ENCODE results near the gene DCAKD.

Gene DCAKD, protein sequence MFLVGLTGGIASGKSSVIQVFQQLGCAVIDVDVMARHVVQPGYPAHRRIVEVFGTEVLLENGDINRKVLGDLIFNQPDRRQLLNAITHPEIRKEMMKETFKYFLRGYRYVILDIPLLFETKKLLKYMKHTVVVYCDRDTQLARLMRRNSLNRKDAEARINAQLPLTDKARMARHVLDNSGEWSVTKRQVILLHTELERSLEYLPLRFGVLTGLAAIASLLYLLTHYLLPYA

DNA sequence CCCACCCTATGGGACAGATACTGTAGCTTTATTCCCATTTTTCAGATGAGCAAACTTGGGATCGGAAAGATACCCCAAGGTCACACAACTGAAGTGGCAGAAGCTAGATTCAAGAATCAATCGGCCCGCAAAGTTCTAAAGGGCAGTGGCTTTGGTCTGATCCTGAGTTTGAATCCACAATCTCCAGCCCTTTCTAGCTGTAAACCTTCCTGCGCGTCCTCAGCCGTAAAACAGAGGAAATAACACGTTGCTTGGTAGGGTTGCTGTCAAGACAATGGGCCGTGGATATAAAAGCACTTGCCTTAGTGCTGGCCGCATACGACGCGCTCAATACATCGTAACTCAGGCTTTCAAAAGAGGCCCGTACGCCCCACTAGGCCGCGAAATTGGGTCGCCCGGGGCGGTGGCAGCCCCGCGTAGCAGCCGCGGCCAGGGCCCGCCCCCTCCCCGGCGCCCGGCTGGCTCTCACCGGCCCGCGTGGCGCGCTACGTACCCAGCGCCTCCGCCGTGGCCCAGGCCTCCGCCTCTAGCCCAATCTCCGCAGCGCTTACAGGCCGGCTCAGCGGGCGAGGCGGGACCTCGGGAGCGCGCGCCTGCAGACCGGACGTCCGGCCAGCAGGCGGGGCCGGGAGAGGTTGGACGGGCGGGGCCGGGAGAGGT lies at the start of gene DCAKD:
DCAKD (minus strand) TSS at position 573 of the 660 bp plus-strand sequence. CDS start 16,747 bp downstream, outside the sequence.
- peak; percentile 88 for DNase-seq

DNA sequence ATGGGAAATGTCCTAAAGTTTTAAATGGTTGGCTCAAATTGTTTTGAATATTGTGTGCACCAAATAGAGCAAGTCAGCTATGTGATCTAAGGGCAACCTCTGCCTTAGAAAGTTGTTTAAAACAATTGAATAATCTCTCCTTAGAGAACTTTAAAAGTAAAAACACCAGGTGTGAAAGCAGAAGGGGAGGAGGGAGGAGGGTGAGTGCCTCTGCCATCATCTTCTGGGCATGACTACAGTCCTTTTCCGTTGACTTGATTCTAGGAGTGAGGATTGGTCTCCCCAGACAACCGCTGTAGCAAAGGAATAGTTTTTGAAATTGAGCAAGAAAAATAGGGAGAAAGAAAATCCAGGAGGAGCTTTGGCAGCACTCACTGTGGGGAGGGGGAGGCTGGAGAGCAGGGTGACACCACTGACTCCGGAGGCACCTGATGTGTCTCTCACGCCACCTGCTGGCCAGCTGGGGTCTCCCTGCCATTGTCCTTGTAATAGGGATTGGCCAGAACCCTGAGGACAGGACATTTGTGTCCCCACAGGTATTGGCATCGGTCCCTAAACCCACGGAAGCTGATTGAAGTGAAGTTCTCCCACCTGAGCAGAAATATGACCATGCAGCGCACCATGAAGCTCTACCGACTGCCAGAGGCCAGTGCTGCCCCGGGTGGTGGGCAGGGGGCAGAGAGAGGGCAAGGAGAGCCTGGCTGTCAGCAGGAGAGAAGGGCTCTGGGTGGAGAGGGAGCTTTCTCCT lies 47.6 kb upstream of the DCAKD start:
- peak; percentile 78 for DNase-seq

DNA sequence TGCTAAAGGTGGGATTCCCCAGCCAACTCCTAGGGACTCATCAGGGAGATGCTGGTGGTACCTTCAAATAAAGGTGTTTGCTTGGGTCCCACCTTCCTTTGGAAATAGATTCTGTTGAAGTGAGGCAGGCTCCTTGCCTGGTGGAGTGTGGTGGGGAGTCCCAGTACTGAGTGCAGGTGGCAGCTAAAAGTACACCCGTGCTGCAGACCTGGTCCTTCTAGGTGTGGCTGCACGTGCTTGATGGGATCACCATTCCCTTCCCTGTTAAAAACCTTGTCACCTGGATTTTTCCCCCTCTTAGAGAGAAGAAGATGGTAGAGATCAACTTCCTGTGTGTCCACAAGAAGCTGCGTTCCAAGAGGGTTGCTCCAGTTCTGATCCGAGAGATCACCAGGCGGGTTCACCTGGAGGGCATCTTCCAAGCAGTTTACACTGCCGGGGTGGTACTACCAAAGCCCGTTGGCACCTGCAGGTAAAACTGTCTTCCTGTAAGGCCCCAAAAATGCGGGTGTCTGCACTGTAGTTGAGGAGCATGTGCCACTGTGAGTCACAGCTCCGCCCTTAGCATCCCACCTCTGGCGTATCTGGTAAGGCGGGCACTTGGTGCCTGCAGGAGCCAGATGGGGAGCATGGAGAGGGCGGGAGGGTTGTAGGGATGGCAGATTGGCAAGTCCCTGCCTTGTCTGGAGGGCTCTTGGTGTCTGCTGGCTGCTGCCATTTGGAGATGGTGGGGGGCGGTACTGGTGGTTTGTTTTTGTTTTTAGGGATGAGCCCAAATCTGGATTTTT lies 46.8 kb upstream of the DCAKD start:
- no peak for DNase-seq

DNA sequence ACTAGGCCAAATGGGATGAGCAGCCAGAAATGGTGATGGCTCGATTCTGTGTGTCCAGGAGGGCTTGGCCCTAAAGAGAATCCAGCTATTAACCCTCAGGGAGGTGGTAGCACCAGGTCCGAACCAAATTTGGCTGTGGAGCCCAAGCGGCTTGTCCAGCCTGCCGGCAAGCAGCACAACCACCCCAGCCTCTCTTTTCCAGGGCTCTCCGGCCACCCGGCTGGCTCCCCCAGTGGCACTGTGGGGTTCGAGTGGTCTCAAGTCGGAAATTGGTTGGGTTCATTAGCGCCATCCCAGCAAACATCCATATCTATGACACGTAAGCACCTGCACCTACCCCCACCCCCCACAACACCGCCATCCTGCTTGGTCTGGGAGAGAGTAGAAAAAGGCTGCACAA lies 45.5 kb upstream of the DCAKD start:
- no peak for DNase-seq

DNA sequence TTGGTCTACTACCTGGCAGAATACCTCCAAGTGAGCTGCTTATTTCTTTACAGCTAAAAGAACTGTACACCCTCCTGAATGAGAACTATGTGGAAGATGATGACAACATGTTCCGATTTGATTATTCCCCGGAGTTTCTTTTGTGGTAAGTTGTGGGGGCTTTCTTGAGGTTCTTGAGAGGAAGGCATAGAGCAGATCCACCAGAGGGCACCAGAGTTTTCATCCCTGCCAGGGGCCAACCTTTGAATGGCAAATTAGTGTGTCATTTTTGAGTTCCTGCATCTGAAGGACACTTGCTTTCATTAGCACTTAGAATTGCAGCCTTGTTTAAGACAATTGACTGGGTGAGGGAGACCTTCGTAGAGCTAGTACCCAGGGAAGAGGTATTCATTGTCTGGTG lies 44.7 kb upstream of the DCAKD start:
- DNase-seq: no peak

DNA sequence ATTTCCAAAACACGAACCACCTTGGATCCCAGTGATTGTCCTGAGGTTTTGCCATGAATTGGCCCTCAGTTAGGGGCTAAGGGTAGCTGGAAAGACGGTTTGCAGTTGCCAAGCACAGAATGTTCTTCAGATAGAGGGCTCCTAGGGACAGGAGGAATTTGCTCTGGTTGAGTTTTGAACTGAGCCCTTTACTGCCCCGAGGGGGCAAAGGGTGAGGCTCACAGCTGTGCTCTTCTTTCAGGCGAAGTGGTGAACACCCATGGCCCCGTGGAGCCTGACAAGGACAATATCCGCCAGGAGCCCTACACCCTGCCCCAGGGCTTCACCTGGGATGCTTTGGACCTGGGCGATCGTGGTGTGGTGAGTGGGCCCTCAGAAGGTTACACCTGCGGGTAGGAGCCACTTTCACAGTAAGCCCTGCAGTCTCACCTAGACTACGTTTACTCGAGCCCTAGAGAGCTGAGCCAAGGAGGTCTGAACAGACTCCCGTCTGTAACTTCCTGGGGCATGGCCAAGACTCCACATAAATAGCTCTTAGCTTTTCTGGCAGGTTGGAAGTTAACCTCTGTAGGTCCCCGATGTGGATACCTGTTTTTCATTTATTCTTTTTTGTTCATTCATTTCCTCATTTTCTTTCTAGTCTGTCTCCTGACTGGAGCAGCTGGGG lies 42.1 kb upstream of the DCAKD start:
- no peak for DNase-seq

DNA sequence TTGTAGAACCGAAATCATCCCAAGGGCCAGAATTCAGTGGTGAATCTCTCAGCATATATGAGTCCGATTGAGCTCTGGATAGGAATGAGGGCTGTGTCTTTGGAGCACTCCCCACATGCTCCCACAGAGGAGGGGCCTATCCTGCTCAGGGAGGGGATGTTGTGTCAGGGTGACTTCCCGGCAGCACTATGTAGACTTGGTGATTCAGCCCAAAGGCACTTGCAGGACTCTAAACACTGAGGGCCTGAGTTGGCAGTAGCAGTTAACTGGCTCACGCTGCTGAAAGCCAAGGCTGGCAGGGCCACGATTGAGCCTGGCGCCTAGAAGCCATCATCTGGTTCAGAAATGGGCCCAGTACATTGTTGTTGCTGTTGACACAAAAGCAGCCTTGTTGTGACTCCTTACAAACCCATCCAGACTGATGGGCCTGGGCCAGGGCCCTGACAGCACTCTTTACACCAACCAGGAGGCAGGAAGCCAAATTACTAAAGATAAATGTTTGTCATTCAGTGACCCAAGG lies 41.5 kb upstream of the DCAKD start:
- DNase-seq: no peak

DNA sequence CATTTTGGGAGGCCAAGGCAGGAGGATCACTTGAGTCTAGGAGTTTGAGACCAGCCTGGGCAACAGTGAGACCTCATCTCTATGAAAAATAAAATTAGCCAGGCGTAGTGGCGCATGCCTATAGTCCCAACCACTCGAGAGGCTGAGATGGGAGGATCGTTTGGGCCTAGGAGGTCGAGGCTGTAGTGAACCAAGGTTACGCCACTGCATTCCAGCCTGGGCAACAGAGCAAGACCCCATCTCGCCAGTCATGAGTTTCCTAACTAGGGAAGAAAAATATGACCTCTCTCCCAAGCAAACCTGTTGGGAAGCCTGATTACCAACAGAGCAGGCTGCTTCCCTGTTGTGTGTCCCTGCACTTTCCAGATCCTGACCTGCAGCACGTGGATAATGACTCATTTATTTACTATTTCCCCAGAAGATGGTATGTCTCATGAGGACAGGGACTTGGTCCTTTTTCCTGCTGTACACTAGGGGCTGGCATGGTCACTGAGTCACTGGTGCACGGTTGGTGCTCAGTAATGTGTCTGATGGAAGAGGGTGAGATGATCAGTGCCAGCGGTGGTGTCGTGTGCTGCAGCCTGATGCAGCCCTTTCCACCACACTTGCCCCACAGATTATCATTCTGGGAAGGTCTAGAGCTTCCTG lies 40.5 kb upstream of the DCAKD start:
- DNase-seq: no peak

DNA sequence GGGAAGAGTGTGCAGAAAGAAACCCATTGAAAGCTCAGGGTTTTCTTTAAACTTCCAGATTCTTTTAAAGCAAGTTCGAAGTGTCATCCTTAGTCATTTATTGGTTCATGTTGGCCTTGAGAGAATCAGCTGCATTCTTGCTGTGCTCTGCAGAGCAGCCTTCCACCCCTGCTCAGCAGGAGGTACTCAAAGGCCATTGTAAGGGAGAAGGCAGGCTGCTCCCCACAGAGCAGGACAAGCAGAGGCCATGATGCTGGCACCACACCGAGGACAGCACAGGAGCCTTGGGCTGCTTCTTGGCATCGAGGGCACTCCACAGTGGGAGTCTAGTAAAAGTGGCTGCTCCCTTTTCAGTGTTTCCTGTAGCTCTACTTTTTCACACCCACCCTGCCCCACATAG lies 39.3 kb upstream of the DCAKD start:
- DNase-seq: no peak

DNA sequence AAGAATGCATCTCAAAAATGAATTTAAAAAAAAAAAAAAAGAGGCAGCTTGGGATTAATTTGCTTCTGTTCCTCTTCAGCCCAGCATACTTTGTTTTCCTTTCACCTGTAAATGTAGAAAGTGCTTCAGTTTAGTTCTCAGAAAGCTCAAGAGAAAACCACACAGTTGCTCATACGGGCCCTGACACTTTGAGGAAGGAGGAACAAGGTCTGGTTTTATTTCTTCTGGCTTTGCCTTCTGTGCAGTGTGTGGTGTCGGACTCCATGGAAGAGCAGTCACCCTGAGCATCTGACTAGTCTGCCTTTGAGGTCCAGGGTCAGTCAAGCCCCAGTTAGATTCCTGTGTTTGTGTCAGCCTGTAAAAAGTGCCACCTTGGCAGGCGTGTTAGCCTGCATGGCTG lies 37.3 kb upstream of the DCAKD start:
- no peak for DNase-seq

DNA sequence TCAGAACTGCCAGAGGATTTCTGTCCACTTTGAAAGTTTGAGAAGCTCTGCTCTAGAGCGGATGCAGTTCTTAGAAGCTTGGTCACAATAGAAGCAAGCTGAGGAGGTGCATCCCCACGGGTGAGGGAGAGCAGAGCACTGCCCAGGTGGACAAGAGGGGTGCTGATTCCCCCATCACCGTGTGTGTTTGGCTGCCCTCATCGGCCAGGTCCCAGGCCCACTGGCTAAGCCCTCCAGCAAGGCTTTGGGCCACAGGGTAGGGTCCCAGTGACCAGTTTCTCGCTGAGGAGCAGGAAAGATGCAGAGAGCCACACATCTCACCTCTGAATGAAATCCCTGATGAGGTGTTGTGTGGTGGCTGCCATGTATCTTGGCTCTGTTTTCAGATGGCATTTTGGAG lies 36.5 kb upstream of the DCAKD start:
- DNase-seq: no peak

DNA sequence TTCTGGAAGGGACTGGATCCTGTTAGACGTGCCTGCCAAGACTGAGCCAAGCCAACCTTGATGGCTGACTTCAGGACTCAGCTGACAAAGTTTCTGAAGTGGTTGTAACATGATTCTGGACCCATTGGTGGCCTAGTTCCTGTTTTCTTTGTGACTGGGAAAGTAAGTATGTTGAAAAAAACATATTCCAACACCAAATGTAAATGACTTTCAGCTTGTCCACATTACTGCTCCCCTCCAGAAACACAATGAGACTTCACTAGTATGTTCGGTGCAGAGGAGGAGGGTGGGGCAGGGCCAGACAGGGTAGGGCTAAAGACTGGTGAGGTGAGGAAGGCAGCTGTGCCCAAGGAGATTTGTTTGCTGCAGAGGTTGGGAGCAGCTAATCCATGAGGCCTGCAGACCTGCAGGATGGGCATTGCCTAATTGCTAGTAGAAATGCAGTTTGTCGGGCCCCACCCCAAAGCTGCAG lies 36.1 kb upstream of the DCAKD start:
- no peak for DNase-seq

DNA sequence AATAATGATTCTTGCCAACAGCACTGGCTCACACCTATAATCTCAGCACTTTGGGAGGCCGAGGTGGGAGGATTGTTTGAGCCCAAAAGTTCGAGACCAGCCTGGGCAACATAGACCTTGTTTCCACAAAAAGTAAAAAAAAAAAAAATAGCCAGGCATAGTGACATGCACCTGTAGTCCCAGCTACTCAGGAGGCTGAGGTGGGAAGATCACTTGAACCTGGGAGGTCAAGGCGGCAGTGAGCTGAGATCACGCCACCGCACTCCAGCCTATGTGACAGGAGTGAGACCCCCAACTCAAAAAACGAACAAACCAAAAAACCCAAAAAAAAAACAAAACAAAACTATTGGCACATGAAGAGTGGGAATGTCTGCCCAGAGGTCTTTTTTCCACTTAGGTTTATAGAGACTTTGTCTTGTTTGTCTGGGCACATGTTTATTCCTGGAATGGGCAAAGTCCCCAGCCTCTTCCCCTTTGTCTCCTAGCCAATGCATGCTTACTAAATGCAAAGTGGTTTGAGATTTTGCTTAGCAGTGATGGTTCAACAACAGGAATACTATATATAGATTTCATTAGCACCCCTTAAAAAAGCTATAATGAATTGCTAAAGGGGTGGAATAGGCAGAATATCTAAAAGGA lies 35.6 kb upstream of the DCAKD start:
- no peak for DNase-seq

DNA sequence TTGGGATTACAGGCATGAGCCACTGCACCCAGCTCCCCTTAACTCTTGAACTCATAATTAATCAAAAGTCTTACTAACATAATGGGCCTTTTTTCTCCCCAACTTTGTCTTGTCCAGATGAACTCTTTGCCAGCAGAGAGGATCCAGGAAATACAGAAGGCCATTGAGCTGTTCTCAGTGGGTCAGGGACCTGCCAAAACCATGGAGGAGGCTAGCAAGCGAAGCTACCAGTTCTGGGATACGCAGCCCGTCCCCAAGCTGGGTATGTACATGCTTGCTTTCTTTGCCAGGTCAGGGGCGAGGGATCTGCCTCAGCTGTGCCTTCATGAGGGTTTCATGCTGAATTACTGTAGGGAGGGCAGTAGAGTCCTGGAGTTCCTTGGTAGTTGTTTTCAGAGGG lies 35.0 kb upstream of the DCAKD start:
- DNase-seq: no peak

DNA sequence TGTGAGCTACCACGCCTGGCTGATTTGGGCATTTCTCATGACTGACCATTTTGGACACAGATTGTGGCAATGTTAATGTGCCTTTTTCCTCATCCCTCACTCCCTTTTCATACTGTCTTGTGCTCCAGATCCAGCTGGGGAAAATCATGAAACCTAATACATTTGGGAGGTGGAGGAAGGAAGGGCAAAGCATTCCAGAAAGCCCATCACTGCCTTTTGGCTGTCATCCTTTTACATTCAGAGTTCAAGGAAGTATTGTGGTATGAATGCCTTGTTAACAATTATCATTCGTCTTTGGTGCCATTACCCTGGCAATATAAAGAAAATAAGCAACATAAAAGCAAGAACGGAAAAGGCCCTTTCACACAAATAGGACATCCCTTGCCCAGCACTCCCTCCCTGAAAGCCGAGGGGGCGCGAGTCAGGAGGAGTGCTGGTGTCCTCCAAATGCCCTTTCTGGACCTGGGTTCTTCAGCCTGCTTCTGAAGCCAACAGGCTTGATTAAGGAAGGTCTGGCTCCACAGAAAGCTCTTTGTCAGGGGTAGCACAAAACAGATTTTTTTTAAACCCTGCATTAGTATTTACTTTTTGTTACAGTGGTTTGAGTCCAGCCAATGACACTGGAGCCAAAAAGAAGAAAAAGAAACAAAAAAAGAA lies 29.7 kb upstream of the DCAKD start:
- DNase-seq: no peak

DNA sequence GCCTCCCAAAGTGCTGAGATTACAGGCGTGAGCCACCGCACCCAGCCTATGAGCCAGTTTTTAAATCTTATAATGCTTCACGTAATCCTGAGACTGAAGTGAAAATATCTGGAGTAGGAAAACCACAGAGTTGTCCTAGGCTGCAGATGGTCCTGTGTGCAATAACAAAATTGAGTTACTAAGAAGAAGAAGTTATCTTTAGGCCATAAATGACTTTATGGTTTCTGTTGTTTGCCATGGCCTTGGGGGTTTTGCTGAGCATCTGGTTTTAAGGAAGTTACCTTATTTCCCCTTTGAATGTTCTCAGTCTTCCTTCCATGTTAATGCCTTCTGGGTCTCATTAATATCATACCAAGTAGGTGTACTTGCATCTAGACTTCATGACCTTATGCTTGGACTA lies 26.2 kb upstream of the DCAKD start:
- no peak for DNase-seq

DNA sequence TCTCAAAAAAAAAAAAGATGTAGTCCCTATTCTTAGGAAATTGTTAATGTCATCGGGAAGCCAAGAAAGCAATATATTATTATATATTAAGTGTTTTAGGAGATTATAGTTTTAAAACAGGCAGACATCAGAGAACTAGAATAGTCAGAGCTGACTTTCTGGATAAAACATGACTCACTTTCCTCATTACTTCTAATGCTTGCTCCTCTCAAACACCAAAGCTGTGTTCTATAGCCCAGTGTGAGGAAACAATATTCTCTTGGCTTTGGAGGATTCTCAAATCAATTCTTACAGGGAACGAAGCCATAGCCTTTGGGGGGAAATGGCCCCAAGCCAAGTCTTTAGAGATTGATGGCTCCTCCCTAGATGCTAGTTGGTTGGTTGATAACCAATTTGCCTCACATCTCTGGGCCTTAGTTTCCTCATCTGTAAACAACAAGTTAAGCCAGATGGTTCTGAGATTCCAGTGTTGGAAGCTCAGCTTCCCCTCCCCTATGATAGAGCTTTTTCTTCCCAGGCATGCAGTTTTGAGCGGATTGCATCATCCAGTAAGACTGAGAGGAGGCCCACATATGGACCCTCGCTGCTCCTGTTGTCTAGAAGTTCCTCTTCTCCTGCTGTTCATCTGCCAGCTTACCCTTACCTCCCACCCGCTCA lies 22.1 kb upstream of the DCAKD start:
- no peak for DNase-seq

DNA sequence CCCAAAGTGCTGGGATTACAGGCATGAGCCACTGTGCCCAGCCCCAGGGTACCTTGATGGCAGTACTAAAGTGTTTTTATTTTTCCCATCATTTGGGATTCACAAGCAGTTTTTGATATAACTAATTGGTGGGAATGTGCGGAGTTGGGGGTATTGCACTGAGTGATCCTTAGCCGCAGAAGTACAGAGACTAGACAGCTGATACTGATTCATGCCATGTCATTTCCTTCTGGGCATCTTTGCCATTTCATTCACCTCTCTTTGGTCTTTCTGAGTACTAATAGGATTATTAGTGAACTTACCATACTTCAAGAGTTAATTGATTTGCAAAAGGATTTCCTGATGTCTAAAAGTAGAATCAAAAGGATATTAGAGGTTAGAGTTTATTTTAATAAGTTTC lies 19.4 kb upstream of the DCAKD start:
- no peak for DNase-seq

DNA sequence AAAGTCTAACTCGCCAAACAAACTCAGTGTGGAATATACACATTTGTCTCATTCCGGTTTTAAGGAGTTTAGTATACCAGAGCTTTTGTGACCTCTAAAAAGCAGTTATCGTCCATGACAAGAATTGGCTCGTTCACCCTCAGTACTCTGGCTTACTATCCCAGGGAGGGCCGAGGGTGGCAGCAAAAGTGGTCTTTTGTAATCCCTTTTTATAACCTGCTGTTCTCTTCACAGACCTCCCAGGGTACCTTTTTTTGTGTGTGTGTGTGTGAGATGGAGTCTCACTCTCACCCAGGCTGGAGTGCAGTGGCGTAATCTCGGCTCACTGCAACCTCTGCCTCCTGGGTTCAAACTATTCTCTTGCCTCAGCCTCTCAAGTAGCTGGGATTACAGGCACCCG lies 18.6 kb upstream of the DCAKD start:
- DNase-seq: no peak

DNA sequence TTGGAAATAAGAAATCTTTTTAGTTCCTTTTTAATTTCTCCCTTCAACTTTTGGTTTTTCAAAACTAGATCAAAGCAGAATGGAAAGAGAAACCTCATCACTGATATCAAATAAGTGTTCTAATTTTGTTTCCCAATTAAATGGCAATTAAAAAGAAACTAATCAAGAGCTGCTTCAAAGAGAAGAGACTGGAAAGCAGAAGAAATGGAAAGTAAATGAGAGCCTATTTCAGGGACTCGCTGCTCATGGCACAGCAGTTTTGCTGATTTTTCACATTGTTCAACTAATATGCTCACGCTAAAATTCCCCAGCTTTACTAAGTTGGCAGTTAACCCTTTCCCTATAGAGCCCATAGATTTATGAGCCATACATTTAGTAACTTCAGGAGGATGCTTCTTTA lies 16.2 kb upstream of the DCAKD start:
- DNase-seq: no peak
